ENCODE results near the gene ALOXE3.

ALOXE3 gene

GRCh38 chr17:8117980-8118768, at the start of gene ALOXE3:
Gene ALOXE3, minus strand, starts transcription at chr17:8118514. Its CDS starts 524 bp downstream, at chr17:8117990.
- peak; percentile 68 for DNase-seq

GRCh38 chr17:8167526-8167925, 49.2 kb upstream of the ALOXE3 start:
- no peak for DNase-seq

GRCh38 chr17:8166731-8167130, 48.4 kb upstream of the ALOXE3 start:
- DNase-seq = no peak

- DNase-seq = no peak
These were observed 46.5 kb upstream of the ALOXE3 start for GRCh38 chr17:8164815-8165131.

- peak; percentile 62 for DNase-seq
These were observed 45.9 kb upstream of the ALOXE3 start for GRCh38 chr17:8163978-8164814.

GRCh38 chr17:8162997-8163977, 45.0 kb upstream of the ALOXE3 start:
- DNase-seq = no peak

GRCh38 chr17:8162233-8162996, 44.1 kb upstream of the ALOXE3 start, which contains the start of gene VAMP2:
Gene VAMP2, minus strand, starts transcription at chr17:8162948. Its CDS starts 69 bp downstream, at chr17:8162879.
- DNase-seq = peak; percentile 89

- peak; percentile 45 for DNase-seq
These were observed 43.2 kb upstream of the ALOXE3 start for GRCh38 chr17:8161289-8162232.

- DNase-seq = no peak
These were observed 42.5 kb upstream of the ALOXE3 start for GRCh38 chr17:8160741-8161221.

- DNase-seq = no peak
These were observed 41.9 kb upstream of the ALOXE3 start for GRCh38 chr17:8160224-8160577.

- DNase-seq = no peak
These were observed 41.3 kb upstream of the ALOXE3 start for GRCh38 chr17:8159459-8160223.

- DNase-seq = no peak
These were observed 40.7 kb upstream of the ALOXE3 start for GRCh38 chr17:8159032-8159400.

GRCh38 chr17:8158267-8159031, 40.1 kb upstream of the ALOXE3 start:
- peak; percentile 93 for DNase-seq

- DNase-seq = peak; percentile 100
These were observed 38.1 kb upstream of the ALOXE3 start for GRCh38 chr17:8156246-8156992.

GRCh38 chr17:8155996-8156245, 37.6 kb upstream of the ALOXE3 start:
- DNase-seq = no peak

- DNase-seq = no peak
These were observed 37.1 kb upstream of the ALOXE3 start for GRCh38 chr17:8155231-8155995.

- DNase-seq = no peak
These were observed 36.4 kb upstream of the ALOXE3 start for GRCh38 chr17:8154608-8155155.

Data from right forelimb (tissue), 1 donor.